OCI-LY3 (cell line): ENCODE results near the gene ASTE1.
A peak's percentile ranks its signal among the peaks of the same experiment; 100 is the strongest.
"Not testable (repeated sequence)": the region's sequence is repeated elsewhere in the genome, so short reads cannot be mapped to it uniquely, and the experiment has no call there.

Experiments
- H2AFZ ChIP-seq: fragments of 200-600, 300-600 bp; shearing (Covaris generic); 2 replicates; pipeline ENCODE4 v1.6.0; 2014; ENCODE audit warnings: antibody characterized with exemption, low read depth, low read length
- H3K27ac ChIP-seq: fragments of 200-600, 300-600 bp; sonication (generic); 2 replicates; pipeline ENCODE4 v1.5.1; 2014; ENCODE audit warnings: mild to moderate bottlenecking, low read length, moderate library complexity, mixed read lengths
- H3K27me3 ChIP-seq: fragments of 200-600, 300-600 bp; sonication (generic); 2 replicates; pipeline ENCODE4 v1.6.1; 2014; ENCODE audit warnings: low read depth, low read length, mixed read lengths
- H3K36me3 ChIP-seq: fragments of 200-600, 300-600 bp; sonication (generic); replicated peaks from 2 replicates; pipeline ENCODE3; 2014; ENCODE audit warnings: low read depth, low read length, mixed read lengths
- H3K4me1 ChIP-seq: fragments of 300-600, 200-600 bp; sonication (generic); 2 replicates; pipeline ENCODE4 v1.6.1; 2014; ENCODE audit warnings: low read length, mixed read lengths
- H3K4me2 ChIP-seq: fragments of 200-600, 300-600 bp; sonication (generic); 2 replicates; pipeline ENCODE4 v1.6.1; 2014; ENCODE audit warnings: low read length, mixed read lengths
- H3K4me3 ChIP-seq: fragments of 300-600, 200-600 bp; sonication (generic); 2 replicates; pipeline ENCODE4 v1.5.1; 2014; ENCODE audit warnings: antibody characterized with exemption, mild to moderate bottlenecking, low read length, moderate library complexity
- H3K79me2 ChIP-seq: fragments of 300-600, 200-600 bp; shearing (Covaris generic); 2 replicates; pipeline ENCODE4 v1.6.1; 2014; ENCODE audit warnings: mild to moderate bottlenecking, low read length, mixed read lengths
- H3K9ac ChIP-seq: fragments of 300-600, 200-600 bp; shearing (Covaris generic); 2 replicates; pipeline ENCODE4 v1.6.0; 2014; ENCODE audit warnings: mild to moderate bottlenecking, low read length, moderate library complexity
- H3K9me3 ChIP-seq: fragments of 200-600, 300-600 bp; shearing (Covaris generic); 2 replicates; pipeline ENCODE4 v1.6.1; 2014; ENCODE audit warnings: low read length, mixed read lengths; ENCODE audit not compliant: insufficient read depth
- H4K20me1 ChIP-seq: fragments of 200-600, 300-600 bp; sonication (generic); 2 replicates; pipeline ENCODE4 v1.6.1; 2016; ENCODE audit warnings: low read length, mixed read lengths; ENCODE audit not compliant: insufficient read depth
- CTCF ChIP-seq: fragments of 200-600, 300-600 bp; sonication (generic); IDR thresholded peaks from 2 replicates; pipeline ENCODE4 v1.5.1; 2014; ENCODE audit warnings: antibody characterized with exemption, low read length, low read depth
- EZH2phosphoT487 ChIP-seq: fragments of 200-600 bp; shearing (Covaris generic); IDR thresholded peaks from 2 replicates; pipeline ENCODE4 v1.6.1; 2018; ENCODE audit warnings: antibody characterized with exemption, mixed run types, low read depth

The ASTE1 gene

GRCh38 chr3:131047582-131047981 lies 21.0 kb upstream of the ASTE1 start:
- H3K4me2 ChIP-seq = peak overlapping the region; percentile 34
- peak overlapping the region; percentile 58 for H2AFZ ChIP-seq
- H3K4me1 ChIP-seq = no peaks in the 10 kb centered on the region; the same call in 1 of the 2 replicates
- no peaks in the 10 kb centered on the region for H3K27me3 ChIP-seq
- no peaks in the 10 kb centered on the region for H3K79me2 ChIP-seq
- no peak overlapping the region for H3K9ac ChIP-seq
- H4K20me1 ChIP-seq = no peaks in the 10 kb centered on the region
- H3K9me3 ChIP-seq = no peaks in the 10 kb centered on the region
- TF ChIP-seq CTCF = peak; percentile 41; the same call in 1 of the 2 replicates
- no peak for TF ChIP-seq EZH2phosphoT487
- H3K36me3 ChIP-seq = no peaks in the 10 kb centered on the region
- H3K4me3 ChIP-seq = peak overlapping the region; percentile 61
- H3K27ac ChIP-seq = no peak overlapping the region

- not testable (repeated sequence) for H3K36me3 ChIP-seq, H2AFZ ChIP-seq, H4K20me1 ChIP-seq, H3K27ac ChIP-seq, H3K79me2 ChIP-seq, H3K9me3 ChIP-seq, H3K4me3 ChIP-seq, H3K9ac ChIP-seq, H3K27me3 ChIP-seq
- peak overlapping the region; percentile 26 for H3K4me2 ChIP-seq
- peaks cover 44% of the 10 kb centered on the region for H3K4me1 ChIP-seq
Measured at GRCh38 chr3:131042271-131042985, 15.8 kb upstream of the ASTE1 start.

- Histone ChIP-seq H3K27me3 (no peaks in the 10 kb centered on the region), H3K4me3 (0 out of 2 replicates have a peak overlapping the region, but pooled peaks have one; percentile 28), H3K9me3 (no peaks in the 10 kb centered on the region), H3K27ac (no peak overlapping the region), H3K79me2 (no peaks in the 10 kb centered on the region), H3K4me1 (peaks cover 44% of the 10 kb centered on the region), H4K20me1 (no peaks in the 10 kb centered on the region), H3K4me2 (peak overlapping the region; percentile 60), H2AFZ (no peak overlapping the region), H3K9ac (no peak overlapping the region; the same call in 1 of the 2 replicates), H3K36me3 (no peaks in the 10 kb centered on the region)
- TF ChIP-seq CTCF (no peak), EZH2phosphoT487 (no peak)
Measured at GRCh38 chr3:131038326-131038725, 11.7 kb upstream of the ASTE1 start.

GRCh38 chr3:131036986-131037385 lies 10.4 kb upstream of the ASTE1 start:
- Histone ChIP-seq H3K36me3 (no peaks in the 10 kb centered on the region), H3K4me2 (no peak overlapping the region), H3K9ac (no peak overlapping the region), H2AFZ (no peak overlapping the region), H3K4me1 (peaks cover 41% of the 10 kb centered on the region), H3K79me2 (no peaks in the 10 kb centered on the region), H3K27me3 (no peaks in the 10 kb centered on the region), H3K4me3 (no peak overlapping the region), H4K20me1 (no peaks in the 10 kb centered on the region), H3K27ac (no peak overlapping the region), H3K9me3 (no peaks in the 10 kb centered on the region)
- TF ChIP-seq CTCF = no peak
- TF ChIP-seq EZH2phosphoT487 = no peak
